Neural progenitor cell (in vitro differentiated cells): Measurements from ENCODE around the gene RBMS2. TPM values are rescaled to one million over a fixed set of nuclear protein-coding genes. Genes with fewer than 3 reads are reported as not detected.

Source experiments
- DNase-seq: peaks from one replicate; pipeline ENCODE4 v3.0.0-alpha.2; 2016; ENCODE audit warnings: low spot score
- H2AFZ ChIP-seq: fragments of 200-600 bp; sonication (generic); replicated peaks from 2 replicates; pipeline ENCODE4 v1.6.1; 2016; ENCODE audit warnings: antibody characterized with exemption
- H3F3A ChIP-seq: fragments of 200-600 bp; sonication (generic); 2 replicates; pipeline ENCODE4 v1.6.1; 2016; ENCODE audit warnings: antibody characterized with exemption, low read depth
- H3K27ac ChIP-seq: fragments of 200-600 bp; sonication (generic); 2 replicates; pipeline ENCODE4 v1.5.1; 2016; ENCODE audit warnings: mild to moderate bottlenecking
- H3K27me3 ChIP-seq: fragments of 200-600 bp; sonication (generic); 2 replicates; pipeline ENCODE4 v1.6.1; 2016; ENCODE audit warnings: mild to moderate bottlenecking, moderate library complexity
- H3K36me3 ChIP-seq: fragments of 200-600 bp; sonication (generic); 2 replicates; pipeline ENCODE4 v1.5.1; 2016
- H3K4me1 ChIP-seq: fragments of 200-600 bp; sonication (generic); 2 replicates; pipeline ENCODE4 v1.6.1; 2016; ENCODE audit warnings: mixed run types
- H3K4me2 ChIP-seq: fragments of 200-600 bp; sonication (generic); 2 replicates; pipeline ENCODE4 v1.6.1; 2016
- H3K4me3 ChIP-seq: fragments of 200-600 bp; sonication (generic); 2 replicates; pipeline ENCODE4 v1.5.1; 2016
- H3K79me2 ChIP-seq: fragments of 200-600 bp; sonication (generic); 2 replicates; pipeline ENCODE4 v1.6.1; 2016; ENCODE audit warnings: low read depth
- H3K9ac ChIP-seq: fragments of 200-600 bp; sonication (generic); 2 replicates; pipeline ENCODE4 v1.6.1; 2016
- H3K9me3 ChIP-seq: fragments of 200-600 bp; sonication (generic); 2 replicates; pipeline ENCODE4 v1.5.1; 2016; ENCODE audit warnings: low read depth
- H4K20me1 ChIP-seq: fragments of 200-600 bp; sonication (generic); 2 replicates; pipeline ENCODE4 v1.6.1; 2016; ENCODE audit warnings: low read depth
- H3K27ac Mint-ChIP-seq: 3 replicates; pipeline ENCODE4 v1.8.0; 2021; ENCODE audit warnings: mixed read lengths
- H3K27me3 Mint-ChIP-seq: 2 replicates; pipeline ENCODE4 v1.8.0; 2022; ENCODE audit warnings: low read depth, mild to moderate bottlenecking, inconsistent platforms, moderate library complexity, mixed read lengths; ENCODE audit not compliant: insufficient read depth
- H3K36me3 Mint-ChIP-seq: 3 replicates; pipeline ENCODE4 v1.8.0; 2021; ENCODE audit warnings: mixed read lengths
- H3K4me1 Mint-ChIP-seq: 3 replicates; pipeline ENCODE4 v1.8.0; 2021; ENCODE audit warnings: mixed read lengths
- H3K4me3 Mint-ChIP-seq: 3 replicates; pipeline ENCODE4 v1.8.0; 2021; ENCODE audit warnings: mild to moderate bottlenecking, moderate library complexity, mixed read lengths
- H3K9me3 Mint-ChIP-seq: 3 replicates; pipeline ENCODE4 v1.8.0; 2020; ENCODE audit warnings: mixed read lengths
- EZH2 ChIP-seq: fragments of 200-600 bp; sonication (generic); IDR thresholded peaks from 2 replicates; pipeline ENCODE4 v1.6.1; 2017; ENCODE audit warnings: antibody characterized with exemption, mild to moderate bottlenecking, moderate library complexity
- EZH2phosphoT487 ChIP-seq: fragments of 200-600 bp; sonication (generic); IDR thresholded peaks from 2 replicates; pipeline ENCODE4 v1.6.1; 2017; ENCODE audit warnings: antibody characterized with exemption
- total RNA-seq: library from RNA; depleted of rRNA; stranded (reverse); fragments of >200 nt; gene quantifications from 2 replicates; pipeline ENCODE4 v1.2.3, GENCODE V29; 2015; ENCODE audit warnings: low replicate concordance
- TF ChIP-seq, protein P1 (sequence below): fragments of 200-600 bp; sonication (generic); IDR thresholded peaks from 2 replicates; pipeline ENCODE4 v1.5.1; 2017; ENCODE audit warnings: antibody characterized with exemption, mild to moderate bottlenecking

The RBMS2 gene
- total RNA-seq, 1 donor from 2014 or later = 12.9 TPM

DNA sequence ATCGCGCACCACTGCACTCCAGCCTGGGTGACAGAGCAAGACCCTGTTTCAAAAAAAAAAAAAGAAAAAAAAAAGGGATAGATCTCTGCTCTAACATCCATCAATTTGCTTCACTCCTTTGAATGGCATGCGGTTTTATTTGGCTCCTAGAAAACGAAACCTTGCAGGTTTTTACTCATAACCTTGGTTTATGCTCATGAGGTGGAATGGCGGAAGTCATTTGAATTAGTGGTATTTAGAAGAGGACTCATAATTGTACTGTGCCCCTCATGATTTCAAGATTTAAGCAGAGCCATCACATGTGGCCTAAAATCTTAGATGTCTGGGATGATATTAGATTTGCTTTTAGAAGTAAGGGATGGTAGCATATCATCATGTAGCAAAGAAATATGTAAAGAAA is 29.4 kb downstream of the RBMS2 start:
- no peak for DNase-seq
- Mint-ChIP-seq H3K4me1 (no peaks in the 10 kb centered on the region), H3K27ac (no peak overlapping the region), H3K9me3 (no peaks in the 10 kb centered on the region), H3K27me3 (no peaks in the 10 kb centered on the region), H3K36me3 (no peaks in the 10 kb centered on the region), H3K4me3 (no peak overlapping the region)
- no peaks in the 10 kb centered on the region for H3K27me3 ChIP-seq
- no peak overlapping the region for H2AFZ ChIP-seq
- H3K36me3 ChIP-seq = no peaks in the 10 kb centered on the region
- no peak overlapping the region for H3K9ac ChIP-seq
- H3K9me3 ChIP-seq = no peaks in the 10 kb centered on the region
- H3F3A ChIP-seq = no peaks in the 10 kb centered on the region
- TF ChIP-seq EZH2phosphoT487 (no peak), EZH2 (no peak)
- TF ChIP-seq, protein P1, sequence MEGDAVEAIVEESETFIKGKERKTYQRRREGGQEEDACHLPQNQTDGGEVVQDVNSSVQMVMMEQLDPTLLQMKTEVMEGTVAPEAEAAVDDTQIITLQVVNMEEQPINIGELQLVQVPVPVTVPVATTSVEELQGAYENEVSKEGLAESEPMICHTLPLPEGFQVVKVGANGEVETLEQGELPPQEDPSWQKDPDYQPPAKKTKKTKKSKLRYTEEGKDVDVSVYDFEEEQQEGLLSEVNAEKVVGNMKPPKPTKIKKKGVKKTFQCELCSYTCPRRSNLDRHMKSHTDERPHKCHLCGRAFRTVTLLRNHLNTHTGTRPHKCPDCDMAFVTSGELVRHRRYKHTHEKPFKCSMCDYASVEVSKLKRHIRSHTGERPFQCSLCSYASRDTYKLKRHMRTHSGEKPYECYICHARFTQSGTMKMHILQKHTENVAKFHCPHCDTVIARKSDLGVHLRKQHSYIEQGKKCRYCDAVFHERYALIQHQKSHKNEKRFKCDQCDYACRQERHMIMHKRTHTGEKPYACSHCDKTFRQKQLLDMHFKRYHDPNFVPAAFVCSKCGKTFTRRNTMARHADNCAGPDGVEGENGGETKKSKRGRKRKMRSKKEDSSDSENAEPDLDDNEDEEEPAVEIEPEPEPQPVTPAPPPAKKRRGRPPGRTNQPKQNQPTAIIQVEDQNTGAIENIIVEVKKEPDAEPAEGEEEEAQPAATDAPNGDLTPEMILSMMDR = no peak
- peaks cover 3% of the 10 kb centered on the region for H4K20me1 ChIP-seq
- no peak overlapping the region for H3K4me3 ChIP-seq
- H3K27ac ChIP-seq = no peak overlapping the region
- no peaks in the 10 kb centered on the region for H3K79me2 ChIP-seq
- no peak overlapping the region for H3K4me2 ChIP-seq
- no peaks in the 10 kb centered on the region for H3K4me1 ChIP-seq

DNA sequence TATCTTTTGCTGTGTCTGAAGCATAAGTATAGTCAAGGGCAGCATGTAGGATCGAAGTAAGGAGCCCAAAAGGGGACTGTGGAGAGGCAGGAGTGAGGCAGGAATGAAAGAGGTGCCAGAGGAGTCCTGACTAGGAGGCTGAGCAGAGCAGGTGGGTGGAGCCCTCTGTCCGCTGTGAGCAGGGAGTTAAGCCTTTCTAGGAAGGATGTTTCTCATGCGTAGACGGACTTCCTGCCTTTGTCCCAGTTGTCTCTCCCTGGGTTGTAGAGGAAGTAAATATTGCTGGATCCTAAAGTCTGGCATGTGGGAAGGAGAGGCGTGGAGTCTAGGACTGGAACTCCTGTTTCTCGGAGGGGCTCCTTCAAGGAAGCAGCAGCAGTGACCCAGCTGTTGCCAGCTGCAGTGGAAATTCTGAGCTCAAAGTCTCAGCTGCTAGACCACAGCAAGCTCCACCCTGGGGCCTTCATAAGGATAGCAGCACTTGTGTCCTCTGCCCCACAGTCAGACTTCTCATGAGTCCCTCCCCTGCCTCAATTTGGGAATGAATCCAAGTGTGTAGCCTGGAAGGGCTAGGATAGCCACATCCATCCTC is 44.0 kb downstream of the RBMS2 start:
- TF ChIP-seq, protein P1 = no peak
- TF ChIP-seq EZH2phosphoT487 (no peak), EZH2 (no peak)
- H3K27ac Mint-ChIP-seq = peak overlapping the region; percentile 58
- H3K4me2 ChIP-seq = peak overlapping the region; percentile 58
- H3K4me3 ChIP-seq = no peak overlapping the region
- peaks cover 15% of the 10 kb centered on the region for H3K36me3 Mint-ChIP-seq
- H3K9ac ChIP-seq = no peak overlapping the region
- no peaks in the 10 kb centered on the region for H3K27me3 ChIP-seq
- peaks cover 4% of the 10 kb centered on the region for H3K27me3 Mint-ChIP-seq
- peaks cover 9% of the 10 kb centered on the region for H3K4me1 Mint-ChIP-seq
- peak overlapping the region; percentile 69 for H2AFZ ChIP-seq
- DNase-seq = peak; percentile 42
- H3K79me2 ChIP-seq = no peaks in the 10 kb centered on the region
- H4K20me1 ChIP-seq = no peaks in the 10 kb centered on the region
- H3K9me3 ChIP-seq = no peaks in the 10 kb centered on the region
- H3F3A ChIP-seq = peaks cover under 1% of the 10 kb centered on the region
- no peak overlapping the region for H3K4me3 Mint-ChIP-seq
- no peak overlapping the region for H3K27ac ChIP-seq
- peaks cover 8% of the 10 kb centered on the region for H3K4me1 ChIP-seq
- no peaks in the 10 kb centered on the region for H3K9me3 Mint-ChIP-seq
- H3K36me3 ChIP-seq = no peaks in the 10 kb centered on the region

DNA sequence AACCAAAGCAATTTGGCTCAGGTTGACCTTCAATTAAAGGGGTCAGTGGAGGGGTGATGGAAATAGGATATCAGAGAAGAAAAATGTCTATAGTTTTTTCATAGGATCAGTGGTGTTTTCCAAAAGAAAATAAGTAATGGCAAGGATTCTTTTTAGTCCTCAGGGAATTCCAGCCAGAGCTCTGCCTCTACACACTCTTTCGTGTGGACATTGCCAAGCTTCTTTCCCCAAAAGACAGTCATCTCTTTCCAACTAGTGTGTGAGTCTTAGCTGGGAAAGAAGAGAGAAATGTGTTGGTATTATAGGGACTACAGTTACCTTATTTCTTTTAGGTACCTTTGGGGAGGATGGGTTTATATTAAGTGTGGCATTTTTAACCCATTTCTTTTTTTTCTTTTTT is 46.5 kb downstream of the RBMS2 start:
- Mint-ChIP-seq H3K4me1 (peaks cover 17% of the 10 kb centered on the region), H3K4me3 (no peak overlapping the region), H3K36me3 (peaks cover 12% of the 10 kb centered on the region), H3K27ac (no peak overlapping the region), H3K27me3 (peaks cover 4% of the 10 kb centered on the region), H3K9me3 (no peaks in the 10 kb centered on the region)
- no peaks in the 10 kb centered on the region for H3K9me3 ChIP-seq
- H3K36me3 ChIP-seq = no peaks in the 10 kb centered on the region
- no peak overlapping the region for H2AFZ ChIP-seq
- H3F3A ChIP-seq = peaks cover 7% of the 10 kb centered on the region
- no peak for TF ChIP-seq EZH2
- no peak for TF ChIP-seq EZH2phosphoT487
- no peak overlapping the region for H3K4me3 ChIP-seq
- peaks cover 15% of the 10 kb centered on the region for H3K4me1 ChIP-seq
- H3K4me2 ChIP-seq = no peak overlapping the region
- no peaks in the 10 kb centered on the region for H3K27me3 ChIP-seq
- no peak overlapping the region for H3K27ac ChIP-seq
- no peaks in the 10 kb centered on the region for H3K79me2 ChIP-seq
- no peak overlapping the region for H3K9ac ChIP-seq
- DNase-seq = no peak
- H4K20me1 ChIP-seq = no peaks in the 10 kb centered on the region

DNA sequence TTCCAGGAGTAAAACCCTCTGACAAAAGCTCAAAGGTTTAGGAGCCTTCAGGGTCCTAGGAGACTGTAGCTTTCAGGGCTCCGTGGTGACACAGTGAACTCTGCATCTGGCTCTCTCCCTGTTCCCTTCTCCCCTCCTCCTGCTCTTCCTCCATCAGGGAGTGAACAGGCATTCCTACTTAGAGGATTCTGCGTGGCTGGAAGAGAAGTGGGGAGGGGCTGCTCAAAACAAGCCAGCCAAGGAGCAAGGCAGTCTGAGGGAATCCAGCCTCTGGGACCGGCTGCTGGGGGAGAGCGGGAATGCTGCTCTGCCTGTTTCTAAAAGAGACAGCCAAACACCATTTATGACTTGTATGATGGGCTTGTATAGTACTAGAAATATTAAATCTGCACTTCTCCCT is 49.5 kb downstream of the RBMS2 start:
- peaks cover 5% of the 10 kb centered on the region for H3K36me3 Mint-ChIP-seq
- Histone ChIP-seq H3K9me3 (no peaks in the 10 kb centered on the region), H3K27me3 (no peaks in the 10 kb centered on the region), H3F3A (peaks cover 7% of the 10 kb centered on the region), H3K4me3 (no peak overlapping the region), H3K27ac (peak overlapping the region; percentile 65), H3K79me2 (no peaks in the 10 kb centered on the region), H3K9ac (peak overlapping the region; percentile 44), H2AFZ (no peak overlapping the region), H3K4me1 (peaks cover 9% of the 10 kb centered on the region), H3K4me2 (peak overlapping the region; percentile 58), H3K36me3 (no peaks in the 10 kb centered on the region), H4K20me1 (no peaks in the 10 kb centered on the region)
- DNase-seq = peak; percentile 60
- H3K27me3 Mint-ChIP-seq = peaks cover 4% of the 10 kb centered on the region
- no peaks in the 10 kb centered on the region for H3K9me3 Mint-ChIP-seq
- H3K4me1 Mint-ChIP-seq = peaks cover 8% of the 10 kb centered on the region
- H3K4me3 Mint-ChIP-seq = peak overlapping the region; percentile 20
- TF ChIP-seq EZH2phosphoT487 = no peak
- H3K27ac Mint-ChIP-seq = no peak overlapping the region
